ENCODE data around the gene STARD10. TPM values are rescaled to one million over a fixed set of nuclear protein-coding genes. Genes with fewer than 3 reads are reported as not detected.

The STARD10 gene
- total and polyA plus RNA-seq, 9 of the 15 experiments (the other 6 are each of a cell fraction or from before 2014, with no cell fraction given), result 0.15 to 52.9 (median 32.3) TPM

GRCh38 chr11:72814286-72815109 is 20.7 kb upstream of the STARD10 start, which contains the start of gene ATG16L2 (continued):
- TF ChIP-seq ETV6 (IDR thresholded peaks at IDR 0.05; ENCODE audit: borderline replicate concordance in 1 of 2, low read depth in 2 of 2, low read length in 1 of 2) (0 out of 4 replicates have a peak, but pooled peaks of 1 of the 2 experiments have one; percentile 6), ETV6 (CRISPR knock-in tag; IDR thresholded peaks at IDR 0.05; ENCODE audit: borderline replicate concordance) (no peak), U2AF2 (optimal IDR thresholded peaks at IDR 0.05; ENCODE audit: low read depth, low read length) (no peak), THAP12 (CRISPR knock-in tag; IDR thresholded peaks at IDR 0.05) (peak; percentile 39; the same call in 1 of the 2 replicates), CTBP1 (IDR thresholded peaks at IDR 0.05; ENCODE audit: borderline replicate concordance) (peak; percentile 71), PYGO2 (tag; IDR thresholded peaks at IDR 0.05) (no peak), NONO (IDR thresholded peaks at IDR 0.05; ENCODE audit: low read depth in 2 of 2, low read length in 1 of 2) (no peak; a peak in 1 of 4 replicates), MTA3 (IDR thresholded peaks at IDR 0.05; ENCODE audit: borderline replicate concordance) (0 out of 2 replicates have a peak, but pooled peaks have one; percentile 56), MCM2 (IDR thresholded peaks at IDR 0.05; ENCODE audit: low read depth) (no peak), HDGF (IDR thresholded peaks at IDR 0.05) (no peak), TFE3 (CRISPR knock-in tag; IDR thresholded peaks at IDR 0.05) (no peak), BRCA1 (IDR thresholded peaks at IDR 0.05) (no peak), BRCA1 (CRISPR knock-in tag; IDR thresholded peaks at IDR 0.05) (no peak), TOE1 (IDR thresholded peaks at IDR 0.05; ENCODE audit: borderline replicate concordance) (peak; percentile 3; the same call in 1 of the 2 replicates), TOE1 (CRISPR knock-in tag; IDR thresholded peaks at IDR 0.05; ENCODE audit: borderline replicate concordance, low read depth) (no peak), ZNF184 (CRISPR knock-in tag; IDR thresholded peaks at IDR 0.05) (no peak), CBX5 (IDR thresholded peaks at IDR 0.05; ENCODE audit: borderline replicate concordance, low read depth) (no peak), MLLT1 (IDR thresholded peaks at IDR 0.05) (0 out of 4 replicates have a peak, but pooled peaks of 1 of the 2 experiments have one; percentile 7), ERF (CRISPR knock-in tag; IDR thresholded peaks at IDR 0.05) (no peak), NUFIP1 (IDR thresholded peaks at IDR 0.05; ENCODE audit: partially characterized antibody) (no peak), ZNF431 (CRISPR knock-in tag; IDR thresholded peaks at IDR 0.05) (no peak)

Measured in K562 (cell line).